ENCODE measurements around the gene DAB2IP.
A peak's percentile ranks its signal among the peaks of the same experiment; 100 is the strongest.

Gene DAB2IP

GRCh38 chr9:121667214-121667613 lies 15.8 kb downstream of the DAB2IP start:
- no peak for DNase-seq

GRCh38 chr9:121667890-121668289 lies 16.5 kb downstream of the DAB2IP start:
- no peak for DNase-seq

GRCh38 chr9:121670431-121670830 lies 19.0 kb downstream of the DAB2IP start:
- DNase-seq: no peak

GRCh38 chr9:121671612-121672155 lies 20.2 kb downstream of the DAB2IP start:
- no peak for DNase-seq

GRCh38 chr9:121672213-121672612 lies 20.8 kb downstream of the DAB2IP start:
- DNase-seq: no peak

GRCh38 chr9:121672986-121673385 lies 21.6 kb downstream of the DAB2IP start:
- no peak for DNase-seq

- DNase-seq: no peak
These were observed 22.1 kb downstream of the DAB2IP start for GRCh38 chr9:121673576-121673975.

GRCh38 chr9:121674017-121674416 lies 22.6 kb downstream of the DAB2IP start:
- no peak for DNase-seq

- no peak for DNase-seq
These were observed 23.5 kb downstream of the DAB2IP start for GRCh38 chr9:121674952-121675351.

GRCh38 chr9:121675381-121675780 lies 23.9 kb downstream of the DAB2IP start:
- DNase-seq: no peak

GRCh38 chr9:121675969-121676822 lies 24.8 kb downstream of the DAB2IP start:
- DNase-seq: no peak

- no peak for DNase-seq
These were observed 25.5 kb downstream of the DAB2IP start for GRCh38 chr9:121676926-121677325.

GRCh38 chr9:121678501-121679022 lies 27.1 kb downstream of the DAB2IP start:
- no peak for DNase-seq

GRCh38 chr9:121679901-121680635 lies 28.6 kb downstream of the DAB2IP start:
- DNase-seq: no peak

GRCh38 chr9:121681404-121681803 lies 30.0 kb downstream of the DAB2IP start:
- DNase-seq: no peak

- no peak for DNase-seq
These were observed 30.8 kb downstream of the DAB2IP start for GRCh38 chr9:121682201-121682600.

- no peak for DNase-seq
These were observed 31.6 kb downstream of the DAB2IP start for GRCh38 chr9:121682926-121683515.

GRCh38 chr9:121683652-121684051 lies 32.2 kb downstream of the DAB2IP start:
- DNase-seq: no peak

GRCh38 chr9:121684381-121685145 lies 33.1 kb downstream of the DAB2IP start:
- DNase-seq: peak; percentile 11

- no peak for DNase-seq
These were observed 33.8 kb downstream of the DAB2IP start for GRCh38 chr9:121685146-121685794.

GRCh38 chr9:121685795-121686377 lies 34.5 kb downstream of the DAB2IP start:
- DNase-seq: no peak

All from stimulated activated CD4-positive, alpha-beta T cell treated with anti-CD3 and anti-CD28 coated beads, Interleukin-4, amount 100 ng/mL, for 1 hour (primary cell).